AG04449 (cell line): ENCODE measurements around the gene CCDC92.

Experiments used
- CTCF ChIA-PET: fragments of 350-600 bp; formaldehyde crosslinking; extraction: SDS; loops from one replicate; lab custom pipeline; 2021; ENCODE audit warnings: antibody characterized with exemption; lab: Yijun Ruan, JAX
- POLR2A ChIA-PET: fragments of 400-600, 350-600 bp; formaldehyde crosslinking; extraction: SDS; loops from one replicate; lab custom pipeline; 2020; ENCODE audit warnings: antibody characterized with exemption, inconsistent platforms; lab: Yijun Ruan, JAX
- DNase-seq: peaks from one replicate; pipeline ENCODE4 v3.0.0-alpha.2; 2010; ENCODE audit warnings: low read depth, low spot score
- H3K4me3 ChIP-seq: 2 replicates; pipeline ENCODE4 v1.5.1; 2011; ENCODE audit warnings: low read depth, mild to moderate bottlenecking, control low read depth, low read length
- CTCF ChIP-seq: IDR thresholded peaks from one replicate; pipeline ENCODE4 v1.5.1; 2011; ENCODE audit warnings: mild to moderate bottlenecking, moderate library complexity, low read length, control low read depth, inconsistent platforms; ENCODE audit not compliant: insufficient read depth; ENCODE audit errors: missing control alignments

Gene CCDC92

DNA sequence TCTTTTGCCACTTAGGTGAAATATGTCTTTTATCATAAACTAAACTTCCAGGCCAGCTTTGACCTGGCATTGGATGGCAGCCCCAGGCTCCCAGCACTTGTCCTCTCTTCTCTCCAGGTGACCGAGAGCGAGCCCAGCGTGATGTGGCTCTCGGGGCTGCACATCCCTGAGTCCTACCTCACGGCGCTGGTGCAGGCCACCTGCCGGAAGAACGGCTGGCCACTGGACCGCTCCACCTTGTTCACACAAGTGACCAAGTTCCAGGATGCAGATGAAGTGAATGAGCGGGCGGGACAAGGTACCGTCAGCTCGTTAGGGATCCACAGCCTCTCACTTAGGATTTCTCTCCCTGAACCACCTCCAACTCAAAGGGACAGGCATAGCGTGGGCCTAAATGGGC lies 39.4 kb downstream of the CCDC92 start:
- H3K4me3 ChIP-seq = no peak overlapping the region
- CTCF ChIA-PET = no interaction called here
- TF ChIP-seq CTCF = no peak
- no peak for DNase-seq
- POLR2A ChIA-PET = no interaction called here

DNA sequence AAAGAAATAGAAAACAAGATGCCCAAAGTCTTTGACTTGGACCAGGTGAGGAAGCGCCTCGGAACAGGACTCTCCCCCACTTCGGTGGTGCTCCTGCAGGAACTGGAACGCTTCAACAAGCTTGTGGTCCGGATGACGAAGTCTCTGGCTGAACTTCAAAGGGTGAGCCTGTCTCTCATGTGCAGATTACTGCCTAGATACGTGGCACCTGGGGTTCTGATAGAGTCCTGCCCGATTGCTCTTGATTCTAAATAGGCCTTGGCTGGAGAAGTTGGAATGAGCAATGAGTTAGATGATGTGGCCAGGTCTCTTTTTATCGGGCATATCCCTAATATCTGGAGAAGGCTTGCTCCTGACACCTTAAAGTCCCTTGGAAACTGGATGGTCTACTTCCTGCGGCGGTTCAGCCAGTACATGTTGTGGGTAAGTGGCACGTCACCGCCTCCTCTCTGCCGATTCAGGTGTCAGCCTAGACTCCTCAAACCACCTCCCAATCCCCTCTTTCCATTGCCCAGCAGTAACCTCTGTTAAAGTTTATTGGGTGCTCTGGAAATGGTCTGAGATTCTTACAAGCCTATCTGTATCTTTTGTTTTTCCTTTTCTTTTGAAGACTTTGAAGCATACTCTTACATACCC lies 40.8 kb downstream of the CCDC92 start:
- POLR2A ChIA-PET = no interaction called here

GRCh38 chr12:123929946-123930583 lies 42.6 kb downstream of the CCDC92 start:
- H3K4me3 ChIP-seq = no peak overlapping the region
- POLR2A ChIA-PET = no interaction called here
- no peak for DNase-seq
- CTCF ChIA-PET = interaction anchor here (1.0 to 1.9 kb wide), 3 partner anchors 9 to 25 kb away, joined by 3 to 7 read pairs (median 5); no protein-coding TSS in a partner anchor
- TF ChIP-seq CTCF = no peak

More for the DNA sequence above, 40.8 kb downstream of the CCDC92 start:
- DNase-seq = no peak
- TF ChIP-seq CTCF = no peak
- H3K4me3 ChIP-seq = no peak overlapping the region
- CTCF ChIA-PET = no interaction called here

DNA sequence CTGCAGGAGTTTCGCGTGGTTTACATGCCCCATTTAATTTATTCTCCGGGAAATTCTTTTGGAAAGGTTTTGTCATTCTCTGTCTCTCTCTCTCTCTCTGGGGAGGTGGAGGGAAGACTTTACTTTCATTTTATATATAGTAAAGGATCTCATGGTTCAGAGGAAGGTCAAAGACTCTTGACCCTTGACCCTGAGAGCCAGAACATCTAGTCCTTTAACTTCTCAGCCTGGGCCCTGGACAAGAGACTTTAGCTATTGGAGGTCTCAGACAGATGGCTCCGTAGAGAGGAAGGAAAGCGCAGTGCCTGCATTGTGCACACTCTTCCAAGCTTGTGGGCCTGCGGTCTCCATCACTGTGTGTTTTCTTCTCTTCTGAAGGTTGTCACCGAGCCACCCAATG lies 43.7 kb downstream of the CCDC92 start:
- no peak overlapping the region for H3K4me3 ChIP-seq
- no peak for TF ChIP-seq CTCF
- POLR2A ChIA-PET = no interaction called here
- DNase-seq = no peak
- CTCF ChIA-PET = interaction anchor here (0.6 kb wide), 1 partner anchor 10 kb away, joined by 3 read pairs; no protein-coding TSS in a partner anchor

- POLR2A ChIA-PET = no interaction called here
- DNase-seq = no peak
- no peak for TF ChIP-seq CTCF
- CTCF ChIA-PET = interaction anchor here (1.2 kb wide), 1 partner anchor 10 kb away, joined by 11 read pairs; no protein-coding TSS in a partner anchor
- H3K4me3 ChIP-seq = no peak overlapping the region
Observed at GRCh38 chr12:123928274-123928865, 44.3 kb downstream of the CCDC92 start.

GRCh38 chr12:123924539-123924938 lies 48.1 kb downstream of the CCDC92 start:
- POLR2A ChIA-PET = no interaction called here
- no peak overlapping the region for H3K4me3 ChIP-seq
- TF ChIP-seq CTCF = no peak
- DNase-seq = no peak
- CTCF ChIA-PET = no interaction called here
